ENCODE data around the gene USP35.

- no peak for TF ChIP-seq EZH2 (IDR thresholded peaks at IDR 0.05; ENCODE audit: low read length, missing control alignments)
- TF ChIP-seq CTCF (conservative IDR thresholded peaks at IDR 0.05 in 1 of 2, IDR thresholded peaks at IDR 0.05 in 1 of 2; ENCODE audit: low read depth in 1 of 2, low read length in 2 of 2), result no peak
Observed at GRCh38 chr11:78164471-78164870, 24.2 kb upstream of the USP35 start.

All from fibroblast of lung (primary cell).